GM21717 (cell line): Measurements from ENCODE around the gene MOAP1.
"Not testable (repeated sequence)": the region's sequence is repeated elsewhere in the genome, so short reads cannot be mapped to it uniquely, and the experiment has no call there.

ENCODE experiments used
- ATAC-seq: cut with Tn5 transposase; IDR thresholded peaks from one replicate; pipeline ENCODE4 v1.9.1; 2021; ENCODE audit warnings: mild to moderate bottlenecking, moderate library complexity; ENCODE audit not compliant: unreplicated experiment

MOAP1 gene

GRCh38 chr14:93186466-93186865, 1.8 kb upstream of the MOAP1 start:
- no peak for ATAC-seq

GRCh38 chr14:93185349-93185720, 638 bp upstream of the MOAP1 start:
- no peak for ATAC-seq

GRCh38 chr14:93183596-93184317, 940 bp downstream of the MOAP1 start:
- no peak for ATAC-seq

- ATAC-seq = no peak
Measured at GRCh38 chr14:93175492-93175891, 9.2 kb downstream of the MOAP1 start.

GRCh38 chr14:93174731-93175130, 10.0 kb downstream of the MOAP1 start:
- ATAC-seq = not testable (repeated sequence)

DNA sequence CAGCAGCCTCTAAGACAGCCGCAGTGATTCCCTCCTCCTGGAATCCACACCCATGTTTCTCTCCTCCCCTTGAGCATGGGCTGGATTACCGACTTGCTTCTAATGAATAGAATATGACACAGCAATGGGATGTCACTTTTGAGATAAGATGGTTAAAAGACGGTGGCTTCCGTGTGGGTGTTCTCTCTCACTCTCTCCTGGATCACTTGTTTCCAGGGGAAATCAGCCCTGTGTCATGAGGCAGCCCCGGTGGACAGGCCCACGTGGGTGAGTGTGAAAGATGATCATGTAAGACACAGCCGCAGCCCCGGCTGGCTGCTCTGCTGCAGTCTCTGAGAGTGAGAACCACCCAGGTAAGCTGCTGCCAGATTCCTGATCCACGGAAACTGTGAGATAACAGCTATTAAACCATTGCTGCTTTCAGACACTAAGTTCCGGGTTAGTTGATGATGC, 10.7 kb downstream of the MOAP1 start:
- no peak for ATAC-seq

DNA sequence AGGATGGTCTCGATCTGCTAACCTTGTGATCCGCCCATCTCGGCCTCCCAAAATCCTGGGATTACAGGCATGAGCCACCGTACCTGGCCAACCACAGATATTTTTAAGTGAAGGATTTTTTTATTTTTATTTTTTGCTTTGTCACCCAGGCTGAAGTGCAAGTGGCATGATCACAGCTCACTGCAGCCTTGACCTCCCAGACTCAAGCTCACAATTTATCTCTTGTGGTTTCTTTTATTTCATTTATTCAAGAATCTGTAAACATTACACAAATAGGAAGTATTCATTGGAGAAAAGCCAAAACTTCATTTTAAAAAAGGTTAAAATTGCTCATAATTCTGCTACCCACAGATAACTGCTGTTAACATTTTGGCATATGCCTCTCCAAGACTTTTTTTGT, 13.3 kb downstream of the MOAP1 start:
- ATAC-seq = no peak

DNA sequence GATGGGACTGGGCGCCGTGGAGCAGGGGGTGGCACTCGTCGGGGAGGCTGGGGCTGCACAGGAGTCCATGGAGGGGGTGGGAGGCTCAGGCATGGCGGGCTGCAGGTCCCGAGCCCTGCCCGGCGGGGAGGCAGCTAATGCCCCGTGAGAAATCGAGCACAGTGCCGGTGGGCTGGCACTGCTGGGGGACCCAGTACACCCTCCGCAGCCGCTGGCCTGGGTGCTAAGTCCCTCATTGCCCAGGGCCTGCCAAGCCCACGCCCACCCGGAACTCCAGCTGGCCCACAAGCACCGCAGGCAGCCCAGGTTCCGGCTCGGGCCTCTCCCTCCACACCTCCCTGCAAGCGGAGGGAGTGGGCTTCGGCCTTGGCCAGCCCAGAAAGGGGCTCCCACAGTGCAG, 14.6 kb downstream of the MOAP1 start:
- not testable (repeated sequence) for ATAC-seq

DNA sequence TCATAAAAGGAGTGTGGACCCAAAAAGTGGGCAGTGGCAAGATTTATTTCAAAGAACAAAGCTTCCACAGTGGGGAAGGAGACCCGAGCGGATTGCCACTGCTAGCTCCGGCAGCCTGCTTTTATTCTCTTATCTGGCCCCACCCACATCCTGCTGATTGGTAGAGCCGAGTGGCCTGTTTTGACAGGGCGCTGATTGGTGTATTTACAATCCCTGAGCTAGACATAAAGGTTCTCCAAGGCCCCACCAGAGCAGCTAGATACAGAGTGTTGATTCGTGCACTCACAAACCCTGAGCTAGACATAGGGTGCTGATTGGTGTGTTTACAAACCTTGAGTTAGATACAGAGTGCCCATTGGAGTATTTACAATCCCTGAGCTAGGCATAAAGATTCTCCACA, 15.1 kb downstream of the MOAP1 start:
- ATAC-seq = not testable (repeated sequence)

DNA sequence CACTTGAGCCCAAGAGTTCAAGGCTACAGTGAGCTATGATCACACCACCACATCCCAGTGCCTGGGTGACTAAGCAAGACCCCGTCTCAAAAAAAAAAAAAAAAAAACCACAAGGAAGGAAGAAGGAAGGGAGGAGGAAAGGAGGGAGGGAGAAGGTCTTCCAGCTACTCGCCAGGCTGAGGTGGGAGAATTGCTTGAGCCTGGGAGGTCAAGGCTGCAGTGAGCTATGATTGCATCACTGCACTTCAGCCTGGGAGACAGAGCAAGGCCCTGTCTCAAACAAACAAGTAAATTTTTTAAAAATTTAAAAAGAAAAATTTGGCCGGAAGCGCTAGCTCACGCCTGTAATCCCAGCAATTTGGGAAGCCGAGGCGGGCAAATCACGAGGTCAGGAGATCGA, 16.1 kb downstream of the MOAP1 start:
- ATAC-seq = not testable (repeated sequence)

DNA sequence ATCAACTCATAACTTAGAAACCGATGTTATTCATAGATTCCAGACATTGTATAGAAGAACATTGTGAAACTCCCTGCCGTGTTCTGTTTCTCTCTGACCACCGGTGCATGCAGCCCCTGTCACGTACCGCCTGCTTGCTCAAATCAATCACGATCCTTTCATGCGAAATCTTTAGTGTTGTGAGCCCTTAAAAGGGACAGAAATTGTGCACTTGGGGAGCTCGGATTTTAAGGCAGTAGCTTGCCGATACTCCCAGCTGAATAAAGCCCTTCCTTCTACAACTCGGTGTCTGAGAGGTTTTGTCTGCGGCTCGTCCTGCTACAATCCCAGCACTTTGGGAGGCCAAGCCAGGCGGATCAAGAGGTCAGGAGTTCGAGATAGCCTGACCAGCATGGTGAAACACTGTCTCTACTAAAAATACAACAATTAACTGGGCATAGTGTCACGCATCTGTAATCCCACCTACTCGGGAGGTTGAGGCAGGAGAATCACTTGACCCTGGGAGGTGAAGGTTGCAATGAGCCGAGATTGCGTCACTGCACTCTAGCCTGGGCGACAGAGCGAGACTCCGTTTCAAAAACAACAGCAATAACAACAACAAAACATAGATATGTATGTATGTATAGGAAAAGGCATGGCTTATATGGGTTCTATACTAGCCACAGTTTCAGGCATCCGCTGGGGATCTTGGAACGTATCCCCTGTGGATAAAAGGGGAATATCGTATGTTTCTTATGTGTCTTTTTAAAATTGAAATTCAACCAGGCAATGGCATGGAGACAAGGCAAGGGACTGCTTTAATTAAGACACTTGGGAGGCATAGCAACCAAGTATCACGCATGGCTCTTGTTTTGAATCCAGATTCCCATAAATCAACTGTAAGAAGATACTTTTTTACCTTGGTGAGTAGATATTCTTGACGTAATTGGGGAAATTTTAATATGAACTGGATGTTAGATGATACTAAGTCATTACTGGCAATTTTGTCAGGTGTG, 19.1 kb downstream of the MOAP1 start:
- ATAC-seq = not testable (repeated sequence)

GRCh38 chr14:93163564-93163963, 21.1 kb downstream of the MOAP1 start:
- no peak for ATAC-seq

GRCh38 chr14:93161411-93161940, 23.2 kb downstream of the MOAP1 start:
- no peak for ATAC-seq

GRCh38 chr14:93160353-93160801, 24.3 kb downstream of the MOAP1 start:
- no peak for ATAC-seq

DNA sequence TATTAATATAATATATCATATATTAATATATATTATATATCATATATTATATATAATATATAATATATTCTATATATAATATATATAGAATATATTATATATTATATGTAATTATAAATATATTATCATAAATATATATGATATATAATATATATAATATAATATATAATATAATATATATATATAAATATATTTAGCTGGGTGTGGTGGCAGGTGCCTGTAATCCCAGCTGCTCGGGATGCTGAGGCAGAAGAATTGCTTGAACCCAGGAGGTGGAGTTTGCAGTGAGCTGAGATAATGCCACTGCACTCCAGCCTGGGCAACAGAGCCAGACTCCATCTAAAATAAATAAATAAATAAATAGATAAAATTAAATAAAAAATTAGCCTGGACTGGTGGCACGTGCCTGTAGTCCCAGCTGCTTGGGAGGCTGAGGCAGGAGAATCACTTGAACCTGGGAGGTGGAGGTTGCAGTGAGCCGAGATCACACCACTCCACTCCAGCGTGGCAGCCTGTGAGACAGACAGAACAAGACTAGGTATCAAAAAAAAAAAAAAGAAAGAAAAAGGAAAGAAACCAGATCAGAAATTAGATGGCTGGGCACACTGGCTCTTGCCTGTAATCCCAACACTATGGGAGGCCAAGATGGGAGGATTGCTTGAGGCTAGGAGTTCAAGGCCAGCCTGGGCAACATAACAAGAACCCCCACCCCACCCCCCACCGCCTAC, 24.9 kb downstream of the MOAP1 start:
- ATAC-seq = not testable (repeated sequence)

GRCh38 chr14:93158349-93158748, 26.3 kb downstream of the MOAP1 start:
- not testable (repeated sequence) for ATAC-seq

DNA sequence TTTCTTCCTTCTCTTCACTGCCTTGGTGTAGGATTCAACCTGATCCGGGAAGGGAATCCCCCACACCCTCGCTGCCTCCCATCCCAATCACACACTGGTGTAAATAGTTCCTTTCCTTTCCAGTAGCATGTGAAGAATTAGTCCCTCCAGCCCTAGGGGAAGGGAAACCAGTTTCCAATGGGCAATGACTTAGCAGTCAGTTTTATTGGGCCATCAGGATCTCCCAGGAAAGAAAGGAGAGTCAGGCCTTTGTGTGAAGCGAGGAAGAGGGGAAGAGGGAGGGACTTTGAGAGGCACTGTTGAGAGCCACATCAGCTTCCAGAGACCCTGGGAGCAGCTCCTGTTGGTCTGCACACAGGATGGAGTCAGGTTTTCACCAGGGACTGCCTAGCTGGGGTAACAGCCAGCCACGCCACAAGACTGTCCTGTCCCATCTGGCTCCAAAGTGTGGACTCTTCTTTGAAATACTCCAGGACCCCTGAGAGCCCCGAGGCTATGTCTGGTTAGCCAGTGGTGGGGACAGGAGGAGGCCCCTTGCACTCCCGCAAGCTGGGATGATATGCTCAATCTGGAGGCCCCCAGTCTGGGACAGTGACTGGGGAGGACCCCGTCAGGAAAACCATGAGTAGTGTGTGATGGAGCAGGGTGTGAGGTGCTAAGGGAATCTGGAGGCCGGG, 27.9 kb downstream of the MOAP1 start:
- ATAC-seq = no peak

DNA sequence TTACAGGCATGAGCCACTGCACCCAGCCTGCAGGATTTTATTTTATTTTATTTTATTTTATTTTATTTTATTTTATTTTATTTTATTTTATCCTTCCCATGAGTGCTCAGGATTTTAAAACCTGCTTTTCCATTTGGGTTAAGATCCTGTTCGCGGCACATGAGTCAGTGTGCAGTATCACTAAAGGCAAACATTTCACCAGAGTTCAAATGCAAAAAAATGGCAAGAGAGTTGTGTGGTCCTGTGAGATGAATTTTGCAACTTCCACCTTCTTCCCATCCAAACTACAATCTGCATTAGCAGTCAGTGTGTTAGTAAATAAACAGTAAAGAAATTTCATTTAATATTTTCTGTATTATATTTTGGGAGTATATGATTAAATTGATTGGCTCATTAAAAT, 29.0 kb downstream of the MOAP1 start:
- no peak for ATAC-seq

GRCh38 chr14:93153121-93153520, 31.6 kb downstream of the MOAP1 start:
- no peak for ATAC-seq
